Measurements from ENCODE around the gene ARL17A.
"Not testable (repeated sequence)": the region's sequence is repeated elsewhere in the genome, so short reads cannot be mapped to it uniquely, and the experiment has no call there.

GRCh38 chr17:46475583-46475982, 103.9 kb downstream of the ARL17A start:
- TF ChIP-seq CTCF, EZH2phosphoT487, EZH2 (IDR thresholded peaks at IDR 0.05): not testable (repeated sequence)

Data from neural progenitor cell (in vitro differentiated cells).